ENCODE results near the gene SAMSN1.

SAMSN1 gene

DNA sequence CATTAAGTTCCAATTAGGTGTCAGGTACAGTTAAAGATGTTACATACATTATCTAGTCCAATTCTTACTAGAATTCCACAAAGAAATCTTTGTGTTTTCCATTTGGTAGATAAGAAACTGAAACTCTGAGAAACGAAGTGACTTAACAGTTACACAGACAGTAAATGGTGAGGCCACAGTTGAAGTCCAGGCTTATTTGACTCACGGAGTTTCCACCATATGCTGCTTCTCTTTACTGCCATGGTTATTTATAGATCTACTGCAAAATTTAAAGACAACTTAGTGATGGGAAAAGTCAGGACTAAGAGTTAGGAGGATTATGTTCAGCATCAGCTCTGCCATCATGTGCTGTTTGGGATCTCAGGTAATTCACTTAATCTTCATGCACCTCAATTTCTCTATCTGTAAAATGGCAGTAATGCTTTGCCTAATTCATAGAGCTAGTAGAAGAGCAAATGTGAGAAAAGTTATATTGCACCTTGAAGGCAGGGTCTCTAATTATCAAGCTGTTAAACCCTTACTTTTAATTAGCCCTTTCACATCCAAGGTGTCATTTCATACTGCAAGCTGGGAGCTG, 26.2 kb upstream of the SAMSN1 start:
- DNase-seq (ENCODE audit: low read depth), result no peak
- TF ChIP-seq, protein P1, sequence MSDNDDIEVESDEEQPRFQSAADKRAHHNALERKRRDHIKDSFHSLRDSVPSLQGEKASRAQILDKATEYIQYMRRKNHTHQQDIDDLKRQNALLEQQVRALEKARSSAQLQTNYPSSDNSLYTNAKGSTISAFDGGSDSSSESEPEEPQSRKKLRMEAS (IDR thresholded peaks at IDR 0.05; ENCODE audit: low read depth, low read length), result no peak
- TF ChIP-seq MYC (IDR thresholded peaks at IDR 0.05; ENCODE audit: low read depth, low read length) (no peak), POLR2A (IDR thresholded peaks at IDR 0.05; ENCODE audit: extremely low read depth, insufficient read length) (no peak), CTCF (IDR thresholded peaks at IDR 0.05; ENCODE audit: low read depth, low read length) (no peak)
- H3K4me3 ChIP-seq (ENCODE audit: low read depth, low read length), result no peak overlapping the region

DNA sequence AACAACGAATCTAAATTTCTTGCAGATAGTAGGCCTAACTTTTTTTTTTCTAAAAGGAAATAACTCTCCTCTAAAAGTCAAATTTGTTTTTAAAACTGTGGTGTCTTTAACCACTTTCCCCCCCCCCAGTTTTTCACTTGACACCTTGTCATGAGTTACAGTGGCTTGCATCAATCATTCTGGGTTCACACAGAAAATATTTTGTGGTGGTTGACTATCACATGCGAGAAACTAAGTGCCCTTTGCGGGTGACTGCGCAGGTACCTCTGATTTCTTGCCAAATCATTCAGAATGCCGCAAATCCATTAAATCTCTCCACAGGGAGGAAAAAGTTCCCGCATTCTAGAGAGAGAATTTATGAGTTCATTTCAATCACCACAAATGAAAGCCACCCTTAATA, 23.8 kb upstream of the SAMSN1 start:
- H3K4me3 ChIP-seq (ENCODE audit: low read depth, low read length), result no peak overlapping the region
- no peak for DNase-seq (ENCODE audit: low read depth)
- TF ChIP-seq POLR2A (IDR thresholded peaks at IDR 0.05; ENCODE audit: extremely low read depth, insufficient read length) (no peak), CTCF (IDR thresholded peaks at IDR 0.05; ENCODE audit: low read depth, low read length) (no peak), MYC (IDR thresholded peaks at IDR 0.05; ENCODE audit: low read depth, low read length) (no peak)
- TF ChIP-seq, protein P1 (IDR thresholded peaks at IDR 0.05; ENCODE audit: low read depth, low read length), result no peak

- H3K4me3 ChIP-seq (ENCODE audit: low read depth, low read length), result no peak overlapping the region
- TF ChIP-seq CTCF (IDR thresholded peaks at IDR 0.05; ENCODE audit: low read depth, low read length) (no peak), POLR2A (IDR thresholded peaks at IDR 0.05; ENCODE audit: extremely low read depth, insufficient read length) (no peak), MYC (IDR thresholded peaks at IDR 0.05; ENCODE audit: low read depth, low read length) (no peak)
- TF ChIP-seq, protein P1 (IDR thresholded peaks at IDR 0.05; ENCODE audit: low read depth, low read length), result no peak
- DNase-seq (ENCODE audit: low read depth), result no peak
Observed at GRCh38 chr21:14569026-14569621, 23.0 kb upstream of the SAMSN1 start.

GRCh38 chr21:14567331-14568279, 21.5 kb upstream of the SAMSN1 start:
- peak; percentile 28 for DNase-seq (ENCODE audit: low read depth)
- no peak overlapping the region for H3K4me3 ChIP-seq (ENCODE audit: low read depth, low read length)
- TF ChIP-seq, protein P1 (IDR thresholded peaks at IDR 0.05; ENCODE audit: low read depth, low read length), result no peak
- no peak for TF ChIP-seq CTCF (IDR thresholded peaks at IDR 0.05; ENCODE audit: low read depth, low read length)
- TF ChIP-seq MYC (IDR thresholded peaks at IDR 0.05; ENCODE audit: low read depth, low read length), result no peak
- TF ChIP-seq POLR2A (IDR thresholded peaks at IDR 0.05; ENCODE audit: extremely low read depth, insufficient read length), result no peak

DNA sequence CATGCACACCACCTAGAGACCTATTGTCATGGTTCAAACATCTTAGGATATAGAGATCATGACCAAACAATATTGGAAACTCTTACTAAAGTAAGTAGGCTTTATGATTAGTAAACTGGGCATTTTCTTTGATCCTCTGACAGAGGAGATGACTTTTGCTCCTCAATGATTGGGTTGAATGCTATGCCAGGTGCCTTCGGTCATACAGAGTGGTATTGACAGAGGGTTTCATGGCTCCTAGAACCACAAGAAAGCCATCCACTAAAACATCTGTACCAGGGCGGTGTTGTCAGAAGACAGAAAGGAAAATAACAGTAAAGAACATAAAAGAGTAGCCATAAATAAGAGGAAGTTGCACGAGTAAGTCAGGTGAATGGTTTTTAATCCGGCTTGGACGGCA, 20.8 kb upstream of the SAMSN1 start:
- no peak overlapping the region for H3K4me3 ChIP-seq (ENCODE audit: low read depth, low read length)
- DNase-seq (ENCODE audit: low read depth), result no peak
- no peak for TF ChIP-seq MYC (IDR thresholded peaks at IDR 0.05; ENCODE audit: low read depth, low read length)
- TF ChIP-seq CTCF (IDR thresholded peaks at IDR 0.05; ENCODE audit: low read depth, low read length), result no peak
- TF ChIP-seq, protein P1 (IDR thresholded peaks at IDR 0.05; ENCODE audit: low read depth, low read length), result no peak
- TF ChIP-seq POLR2A (IDR thresholded peaks at IDR 0.05; ENCODE audit: extremely low read depth, insufficient read length), result no peak

All from NB4 (cell line).